Common myeloid progenitor, CD34-positive (primary cell): ENCODE results near the gene SV2B.

Source experiments
- CTCF ChIA-PET: fragments of 350-600 bp; sonication (Branson Sonifier 250); formaldehyde crosslinking; loops from one replicate; lab custom pipeline; 2021; ENCODE audit warnings: antibody characterized with exemption; lab: Charles Lee
- POLR2A ChIA-PET: fragments of 350-600 bp; sonication (Branson Sonifier 250); formaldehyde crosslinking; loops from one replicate; lab custom pipeline; 2021; ENCODE audit warnings: antibody characterized with exemption; lab: Charles Lee
- DNase-seq, 3 donors: peaks; one replicate each; pipeline versions ENCODE4 v3.0.0 to v3.0.0-alpha.2; 2013
- H3K27ac ChIP-seq, 2 experiments: 1 replicate in 1 of 2; 2 replicates in 1 of 2; pipeline ENCODE4 v1.7.0; 2013; ENCODE audit warnings: inconsistent platforms in 2 of 2, low read length in 2 of 2, mild to moderate bottlenecking in 2 of 2, low read depth in 1 of 2, moderate library complexity in 1 of 2; ENCODE audit not compliant: severe bottlenecking in 2 of 2, insufficient read depth in 1 of 2, poor library complexity in 1 of 2
- H3K27me3 ChIP-seq, 5 experiments: replicated peaks in 2 of 5; 1 replicate in 3 of 5; 2 replicates in 2 of 5; pipeline versions ENCODE4 v1.6.1 to v1.7.0; 2013; ENCODE audit warnings: low read length in 4 of 5, mild to moderate bottlenecking in 2 of 5, moderate library complexity in 2 of 5, inconsistent platforms in 1 of 5; ENCODE audit not compliant: insufficient read depth in 5 of 5, control insufficient read depth in 4 of 5
- H3K36me3 ChIP-seq, 4 experiments: 1 replicate in 2 of 4; 2 replicates in 2 of 4; pipeline versions ENCODE4 v1.6.1 to v1.7.0; 2013; ENCODE audit warnings: low read length in 3 of 4, control low read depth in 1 of 4, mild to moderate bottlenecking in 1 of 4; ENCODE audit not compliant: control insufficient read depth in 4 of 4, insufficient read depth in 4 of 4
- H3K4me1 ChIP-seq, 4 experiments: 1 replicate in 3 of 4; 2 replicates in 1 of 4; pipeline versions ENCODE4 v1.6.1 to v1.7.1; 2013; ENCODE audit warnings: low read length in 3 of 4, mild to moderate bottlenecking in 3 of 4, control low read depth in 1 of 4, inconsistent platforms in 1 of 4, moderate library complexity in 1 of 4; ENCODE audit not compliant: control insufficient read depth in 4 of 4, insufficient read depth in 4 of 4; ENCODE audit errors: control extremely low read depth in 1 of 4
- H3K4me3 ChIP-seq, 7 experiments: 1 replicate in 4 of 7; 2 replicates in 3 of 7; pipeline versions ENCODE4 v1.5.1 to v1.7.0; 2013; ENCODE audit warnings: mild to moderate bottlenecking in 7 of 7, low read length in 6 of 7, moderate library complexity in 6 of 7, inconsistent platforms in 2 of 7, low read depth in 2 of 7, control low read depth in 1 of 7; ENCODE audit not compliant: insufficient read depth in 4 of 7, control insufficient read depth in 1 of 7; ENCODE audit errors: extremely low read depth in 1 of 7
- H3K9me3 ChIP-seq, 5 experiments: 1 replicate in 4 of 5; 2 replicates in 1 of 5; pipeline versions ENCODE4 v1.6.1 to v1.7.1; 2013; ENCODE audit warnings: low read length in 4 of 5, mild to moderate bottlenecking in 2 of 5, inconsistent platforms in 1 of 5, low read depth in 1 of 5, moderate library complexity in 1 of 5; ENCODE audit not compliant: control insufficient read depth in 4 of 5, insufficient read depth in 2 of 5; ENCODE audit errors: control extremely low read depth in 1 of 5
- WGBS: methylation state at CpG from one replicate; pipeline ENCODE4 v1.1.5; 2013; ENCODE audit not compliant: insufficient coverage; 5-methylcytosine and 5-hydroxymethylcytosine counted together

SV2B gene

GRCh38 chr15:91252322-91252721 lies 152.3 kb downstream of the SV2B start:
- no peaks in the 10 kb centered on the region for H3K36me3 ChIP-seq
- peaks cover 0 to 19% (median 11%) of the 10 kb centered on the region in 4 experiments for H3K4me1 ChIP-seq
- ChIA-PET CTCF (no interaction called here), POLR2A (no interaction called here)
- DNase-seq = no peak
- no peaks in the 10 kb centered on the region for H3K27me3 ChIP-seq
- WGBS = 94% methylated on average over 7 of the region's 7 CpGs
- no peak overlapping the region for H3K4me3 ChIP-seq
- no peaks in the 10 kb centered on the region for H3K9me3 ChIP-seq
- H3K27ac ChIP-seq = no peak overlapping the region

GRCh38 chr15:91252756-91253155 lies 152.7 kb downstream of the SV2B start:
- Histone ChIP-seq H3K27ac (no peak overlapping the region), H3K27me3 (no peaks in the 10 kb centered on the region), H3K4me1 (peaks cover 0 to 19% (median 13%) of the 10 kb centered on the region in 4 experiments), H3K9me3 (no peaks in the 10 kb centered on the region), H3K4me3 (no peak overlapping the region), H3K36me3 (no peaks in the 10 kb centered on the region)
- WGBS = 100% methylated on average over 2 of the region's 2 CpGs
- CTCF ChIA-PET = interaction anchor here (0.9 to 7.8 kb wide), 3 partner anchors 13 to 20 kb away, joined by 3 to 48 read pairs (median 3); no protein-coding TSS in a partner anchor
- POLR2A ChIA-PET = no interaction called here
- DNase-seq = no peak

GRCh38 chr15:91253605-91254004 lies 153.5 kb downstream of the SV2B start:
- Histone ChIP-seq H3K36me3 (no peaks in the 10 kb centered on the region), H3K4me3 (no peak overlapping the region), H3K4me1 (peaks cover 3 to 28% (median 20%) of the 10 kb centered on the region in 4 experiments), H3K27me3 (no peaks in the 10 kb centered on the region), H3K27ac (no peak overlapping the region), H3K9me3 (no peaks in the 10 kb centered on the region)
- ChIA-PET CTCF (interaction anchor here (0.9 to 7.8 kb wide), 4 partner anchors 11 to 19 kb away, joined by 3 to 48 read pairs (median 3); no protein-coding TSS in a partner anchor), POLR2A (no interaction called here)
- 83% methylated on average over 1 of the region's 3 CpGs for WGBS
- peak in 2 of 3 donors; percentile 28 to 43 for DNase-seq

- peaks cover 3 to 34% (median 22%) of the 10 kb centered on the region in 4 experiments for H3K4me1 ChIP-seq
- no peak overlapping the region for H3K4me3 ChIP-seq
- no peaks in the 10 kb centered on the region for H3K27me3 ChIP-seq
- no peaks in the 10 kb centered on the region for H3K36me3 ChIP-seq
- POLR2A ChIA-PET = no interaction called here
- CTCF ChIA-PET = interaction anchor here (1.1 to 7.8 kb wide), 4 partner anchors 10 to 19 kb away, joined by 3 to 48 read pairs (median 12); no protein-coding TSS in a partner anchor
- 92% methylated on average over 2 of the region's 3 CpGs for WGBS
- DNase-seq = no peak
- H3K27ac ChIP-seq = no peak overlapping the region
- no peaks in the 10 kb centered on the region for H3K9me3 ChIP-seq
Observed at GRCh38 chr15:91254766-91255165, 154.7 kb downstream of the SV2B start.

GRCh38 chr15:91255670-91256192 lies 155.7 kb downstream of the SV2B start:
- Histone ChIP-seq H3K27ac (no peak overlapping the region), H3K36me3 (no peaks in the 10 kb centered on the region), H3K27me3 (no peaks in the 10 kb centered on the region), H3K4me1 (peaks cover 3 to 34% (median 22%) of the 10 kb centered on the region in 4 experiments), H3K9me3 (no peaks in the 10 kb centered on the region), H3K4me3 (no peak overlapping the region)
- DNase-seq = no peak
- WGBS = 100% methylated on average over 1 of the region's 3 CpGs
- ChIA-PET POLR2A (no interaction called here), CTCF (interaction anchor here (0.7 to 7.8 kb wide), 4 partner anchors 8 to 200 kb away, joined by 4 to 48 read pairs (median 18); no protein-coding TSS in a partner anchor)

- Histone ChIP-seq H3K9me3 (no peaks in the 10 kb centered on the region), H3K27me3 (no peaks in the 10 kb centered on the region), H3K27ac (no peak overlapping the region), H3K36me3 (no peaks in the 10 kb centered on the region), H3K4me3 (peak overlapping the region in 1 of 7 experiments; percentile 46), H3K4me1 (peaks cover 3 to 37% (median 21%) of the 10 kb centered on the region in 4 experiments)
- peak in 1 of 3 donors; percentile 26 for DNase-seq
- WGBS = 96% methylated on average over 6 of the region's 6 CpGs
- CTCF ChIA-PET = interaction anchor here (0.9 to 7.8 kb wide), 10 partner anchors 9 to 236 kb away, joined by 3 to 48 read pairs (median 5); no protein-coding TSS in a partner anchor
- POLR2A ChIA-PET = no interaction called here
Observed at GRCh38 chr15:91257746-91258414, 157.8 kb downstream of the SV2B start.

DNA sequence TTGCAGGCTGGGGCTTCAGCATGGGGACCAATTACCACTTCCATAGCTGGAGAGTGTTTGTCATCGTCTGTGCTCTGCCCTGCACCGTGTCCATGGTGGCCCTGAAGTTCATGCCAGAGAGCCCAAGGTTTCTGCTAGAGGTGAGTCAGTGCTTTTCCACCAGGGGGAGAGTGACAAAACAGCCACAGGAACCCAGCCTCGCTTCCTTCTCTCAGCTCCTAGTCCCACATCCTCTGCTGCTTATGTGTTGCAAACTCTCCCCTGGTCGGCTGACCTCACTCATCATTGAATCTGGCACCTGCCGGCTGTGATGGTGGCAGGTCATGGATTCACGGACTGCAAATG lies 158.3 kb downstream of the SV2B start:
- Histone ChIP-seq H3K9me3 (no peaks in the 10 kb centered on the region), H3K4me3 (peak overlapping the region in 1 of 7 experiments; percentile 46), H3K27me3 (no peaks in the 10 kb centered on the region), H3K36me3 (no peaks in the 10 kb centered on the region), H3K4me1 (peaks cover 3 to 41% (median 18%) of the 10 kb centered on the region in 4 experiments), H3K27ac (no peak overlapping the region)
- CTCF ChIA-PET = interaction anchor here (0.9 to 7.8 kb wide), 12 partner anchors 8 to 237 kb away, joined by 3 to 48 read pairs (median 4); no protein-coding TSS in a partner anchor
- DNase-seq = peak; percentile 40 to 70 (median 69)
- POLR2A ChIA-PET = no interaction called here
- 16% methylated on average over 6 of the region's 6 CpGs for WGBS
